MM.1S (cell line): ENCODE data around the gene ALDH3B2.
"Not testable (repeated sequence)": the region's sequence is repeated elsewhere in the genome, so short reads cannot be mapped to it uniquely, and the experiment has no call there.

Experiments
- DNase-seq: peaks from one replicate; pipeline ENCODE4 v3.0.0-alpha.2; 2015
- H2AFZ ChIP-seq: fragments of 300-600 bp; sonication (generic); 2 replicates; pipeline ENCODE4 v1.6.0; 2016; ENCODE audit warnings: antibody characterized with exemption, low read length
- H3F3A ChIP-seq: fragments of 300-600 bp; sonication (generic); 2 replicates; pipeline ENCODE4 v1.6.1; 2016; ENCODE audit warnings: mild to moderate bottlenecking, antibody characterized with exemption, low read length, moderate library complexity, mixed read lengths; ENCODE audit not compliant: insufficient read depth
- H3K27ac ChIP-seq: fragments of 300-600 bp; sonication (generic); 2 replicates; pipeline ENCODE4 v1.5.1; 2016; ENCODE audit warnings: mild to moderate bottlenecking, low read length
- H3K27me3 ChIP-seq: fragments of 300-600 bp; sonication (generic); replicated peaks from 2 replicates; pipeline ENCODE4 v1.6.0; 2016; ENCODE audit warnings: low read length; ENCODE audit not compliant: insufficient read depth
- H3K36me3 ChIP-seq: fragments of 300-600 bp; sonication (generic); replicated peaks from 2 replicates; pipeline ENCODE4 v1.6.1; 2016; ENCODE audit warnings: mild to moderate bottlenecking, low read length, mixed read lengths; ENCODE audit not compliant: insufficient read depth
- H3K4me1 ChIP-seq: fragments of 300-600 bp; sonication (generic); 2 replicates; pipeline ENCODE4 v1.6.1; 2016; ENCODE audit warnings: low read length, mixed read lengths
- H3K4me2 ChIP-seq: fragments of 300-600 bp; sonication (generic); 2 replicates; pipeline ENCODE4 v1.6.0; 2016; ENCODE audit warnings: low read depth, low read length
- H3K4me3 ChIP-seq: fragments of 300-600 bp; sonication (generic); 2 replicates; pipeline ENCODE4 v1.5.1; 2016; ENCODE audit warnings: low read length, mixed read lengths
- H3K79me2 ChIP-seq: fragments of 300-600 bp; sonication (generic); 2 replicates; pipeline ENCODE4 v1.6.1; 2016; ENCODE audit warnings: mixed run types, low read length, mixed read lengths
- H3K9ac ChIP-seq: fragments of 300-600 bp; sonication (generic); 2 replicates; pipeline ENCODE4 v1.6.1; 2016; ENCODE audit warnings: low read length, mixed read lengths
- H3K9me2 ChIP-seq: fragments of 300-600 bp; sonication (generic); replicated peaks from 2 replicates; pipeline ENCODE4 v1.6.1; 2016; ENCODE audit warnings: mild to moderate bottlenecking, low read length, mixed read lengths; ENCODE audit not compliant: insufficient read depth
- H3K9me3 ChIP-seq: fragments of 300-600 bp; sonication (generic); replicated peaks from 2 replicates; pipeline ENCODE4 v1.6.1; 2016; ENCODE audit warnings: mild to moderate bottlenecking, low read length, mixed read lengths; ENCODE audit not compliant: insufficient read depth
- H4K20me1 ChIP-seq: fragments of 300-600 bp; sonication (generic); 2 replicates; pipeline ENCODE4 v1.6.1; 2016; ENCODE audit warnings: mild to moderate bottlenecking, low read length, moderate library complexity, mixed read lengths; ENCODE audit not compliant: insufficient read depth
- EZH2 ChIP-seq: fragments of 300-600 bp; sonication (generic); optimal IDR thresholded peaks from 2 replicates; pipeline ENCODE3; 2017; ENCODE audit warnings: low read depth, mild to moderate bottlenecking, antibody characterized with exemption, low read length, mixed read lengths
- EZH2phosphoT487 ChIP-seq: fragments of 300-600 bp; sonication (generic); IDR thresholded peaks from 2 replicates; pipeline ENCODE4 v1.6.1; 2018; ENCODE audit warnings: antibody characterized with exemption, low read length
- TF ChIP-seq, protein P1 (sequence below): fragments of 300-600 bp; sonication (generic); IDR thresholded peaks from 2 replicates; pipeline ENCODE4 v1.5.1; 2016; ENCODE audit warnings: antibody characterized with exemption, low read length, mixed read lengths

Gene ALDH3B2, protein sequence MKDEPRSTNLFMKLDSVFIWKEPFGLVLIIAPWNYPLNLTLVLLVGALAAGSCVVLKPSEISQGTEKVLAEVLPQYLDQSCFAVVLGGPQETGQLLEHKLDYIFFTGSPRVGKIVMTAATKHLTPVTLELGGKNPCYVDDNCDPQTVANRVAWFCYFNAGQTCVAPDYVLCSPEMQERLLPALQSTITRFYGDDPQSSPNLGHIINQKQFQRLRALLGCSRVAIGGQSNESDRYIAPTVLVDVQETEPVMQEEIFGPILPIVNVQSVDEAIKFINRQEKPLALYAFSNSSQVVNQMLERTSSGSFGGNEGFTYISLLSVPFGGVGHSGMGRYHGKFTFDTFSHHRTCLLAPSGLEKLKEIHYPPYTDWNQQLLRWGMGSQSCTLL

DNA sequence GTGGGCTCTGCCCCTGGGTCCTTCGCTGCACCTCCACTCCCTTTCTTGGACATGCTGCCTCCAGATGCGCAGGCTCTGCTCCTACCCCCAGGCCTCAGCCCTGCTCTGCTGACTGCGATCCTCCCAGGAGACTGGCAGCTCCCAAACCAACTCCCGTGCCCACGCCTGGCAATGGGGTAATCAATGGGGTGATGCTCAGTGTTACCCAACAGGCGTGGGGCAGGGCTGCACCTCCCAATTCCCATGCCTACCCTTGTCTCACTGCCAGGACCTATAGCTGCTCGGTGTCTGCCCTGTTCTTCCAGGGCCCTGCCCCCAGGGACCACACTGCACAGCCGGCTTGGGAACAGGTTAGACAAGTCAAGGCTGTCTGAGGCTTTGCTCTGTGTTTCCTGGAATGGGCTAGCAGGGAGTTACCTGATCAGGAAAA lies at the start of gene ALDH3B2:
Gene ALDH3B2, minus strand, starts transcription at position 182 of the 430 bp plus-strand sequence. CDS start 7,688 bp downstream, outside the sequence.
- no peaks in the 10 kb centered on the region for H3K27me3 ChIP-seq

DNA sequence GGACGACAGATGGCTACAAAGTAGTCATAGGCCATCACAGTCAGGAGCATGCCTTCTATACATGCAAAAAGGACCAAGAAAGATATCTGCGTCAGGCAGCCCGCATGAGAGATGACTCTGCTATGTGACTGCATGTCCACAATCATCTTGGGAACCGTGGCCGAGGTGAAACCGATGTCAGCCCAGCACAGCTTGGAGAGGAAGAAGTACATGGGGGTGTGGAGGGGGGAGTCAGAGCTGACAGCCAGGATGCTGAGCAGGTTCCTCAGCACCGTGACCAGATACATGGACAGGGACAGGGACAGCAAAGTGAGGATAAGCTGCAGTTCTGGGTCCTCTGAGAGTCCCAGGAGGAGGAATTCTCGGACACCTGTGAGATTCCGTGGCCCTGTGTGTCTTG lies 48.6 kb upstream of the ALDH3B2 start:
- H3K27ac ChIP-seq, H4K20me1 ChIP-seq, H3K79me2 ChIP-seq, H2AFZ ChIP-seq, H3K9me2 ChIP-seq, H3K36me3 ChIP-seq, H3K9me3 ChIP-seq, H3K9ac ChIP-seq, H3F3A ChIP-seq, DNase-seq, H3K27me3 ChIP-seq, H3K4me3 ChIP-seq, H3K4me1 ChIP-seq, H3K4me2 ChIP-seq: not testable (repeated sequence)

More for the DNA sequence above, at the start of gene ALDH3B2:
- H3K27ac ChIP-seq = no peak within 1 kb of the TSS
- H3K9me3 ChIP-seq = no peaks in the 10 kb centered on the region
- H3K4me2 ChIP-seq = no peak within 1 kb of the TSS
- no peaks in the 10 kb centered on the region for H3F3A ChIP-seq
- no peak within 1 kb of the TSS for H3K9ac ChIP-seq
- no peaks in the 10 kb centered on the region for H3K9me2 ChIP-seq
- no peaks in the 10 kb centered on the region for H3K79me2 ChIP-seq
- H3K4me3 ChIP-seq = no peak within 1 kb of the TSS
- TF ChIP-seq EZH2phosphoT487 (no peak), EZH2 (no peak)
- TF ChIP-seq, protein P1, sequence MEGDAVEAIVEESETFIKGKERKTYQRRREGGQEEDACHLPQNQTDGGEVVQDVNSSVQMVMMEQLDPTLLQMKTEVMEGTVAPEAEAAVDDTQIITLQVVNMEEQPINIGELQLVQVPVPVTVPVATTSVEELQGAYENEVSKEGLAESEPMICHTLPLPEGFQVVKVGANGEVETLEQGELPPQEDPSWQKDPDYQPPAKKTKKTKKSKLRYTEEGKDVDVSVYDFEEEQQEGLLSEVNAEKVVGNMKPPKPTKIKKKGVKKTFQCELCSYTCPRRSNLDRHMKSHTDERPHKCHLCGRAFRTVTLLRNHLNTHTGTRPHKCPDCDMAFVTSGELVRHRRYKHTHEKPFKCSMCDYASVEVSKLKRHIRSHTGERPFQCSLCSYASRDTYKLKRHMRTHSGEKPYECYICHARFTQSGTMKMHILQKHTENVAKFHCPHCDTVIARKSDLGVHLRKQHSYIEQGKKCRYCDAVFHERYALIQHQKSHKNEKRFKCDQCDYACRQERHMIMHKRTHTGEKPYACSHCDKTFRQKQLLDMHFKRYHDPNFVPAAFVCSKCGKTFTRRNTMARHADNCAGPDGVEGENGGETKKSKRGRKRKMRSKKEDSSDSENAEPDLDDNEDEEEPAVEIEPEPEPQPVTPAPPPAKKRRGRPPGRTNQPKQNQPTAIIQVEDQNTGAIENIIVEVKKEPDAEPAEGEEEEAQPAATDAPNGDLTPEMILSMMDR = no peak
- H3K36me3 ChIP-seq = no peaks in the 10 kb centered on the region
- no peak for DNase-seq
- no peaks in the 10 kb centered on the region for H4K20me1 ChIP-seq
- H3K4me1 ChIP-seq = no peaks in the 10 kb centered on the region
- H2AFZ ChIP-seq = no peak within 1 kb of the TSS

GRCh38 chr11:67716226-67716625 lies 41.8 kb upstream of the ALDH3B2 start:
- H2AFZ ChIP-seq, H3K27ac ChIP-seq, H3K79me2 ChIP-seq, H4K20me1 ChIP-seq, H3K9ac ChIP-seq, H3K9me2 ChIP-seq, H3K36me3 ChIP-seq, H3F3A ChIP-seq, H3K4me2 ChIP-seq, H3K27me3 ChIP-seq, H3K4me3 ChIP-seq, DNase-seq, H3K4me1 ChIP-seq, H3K9me3 ChIP-seq: not testable (repeated sequence)

DNA sequence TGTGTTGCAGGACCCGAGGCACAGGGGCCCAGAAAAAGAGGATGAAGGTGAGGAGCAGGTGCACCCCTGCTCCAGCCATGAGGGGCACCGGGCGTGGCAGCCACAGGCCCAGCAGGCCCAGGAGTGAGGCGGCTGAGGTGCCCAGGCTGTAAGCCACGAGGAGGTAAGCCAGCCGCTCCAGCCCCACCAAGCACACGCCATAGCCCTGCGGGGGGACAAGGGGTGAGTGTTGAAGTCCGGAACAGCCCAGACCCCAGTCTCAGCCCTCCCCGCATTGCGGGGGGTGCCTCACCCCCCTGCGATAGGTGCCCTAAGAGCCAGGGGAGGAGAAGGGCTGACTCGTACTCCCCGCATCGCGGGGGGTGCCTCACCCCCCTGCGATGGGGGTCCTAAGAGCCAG lies 41.4 kb upstream of the ALDH3B2 start:
- H3K27me3 ChIP-seq = not testable (repeated sequence)

More for the DNA sequence above, 41.4 kb upstream of the ALDH3B2 start:
- H3K9me2 ChIP-seq, H3K4me2 ChIP-seq, H4K20me1 ChIP-seq, DNase-seq, H3K79me2 ChIP-seq, H3K9me3 ChIP-seq, H3K36me3 ChIP-seq, H3K9ac ChIP-seq, H3K4me3 ChIP-seq, H3F3A ChIP-seq, H3K4me1 ChIP-seq, H3K27ac ChIP-seq, H2AFZ ChIP-seq: not testable (repeated sequence)
